ENCODE measurements around the gene SPTBN5. TPM values are rescaled to one million over a fixed set of nuclear protein-coding genes. Genes with fewer than 3 reads are reported as not detected.
A peak's percentile ranks its signal among the peaks of the same experiment; 100 is the strongest.

SPTBN5 gene
- total RNA-seq, 2 donors from 2014 or later: 0.72 to 2.3 TPM

- no peaks in the 10 kb centered on the region for H3K9me3 ChIP-seq
- peaks cover under 1% of the 10 kb centered on the region for H3K4me1 ChIP-seq
- TF ChIP-seq CTCF (IDR thresholded peaks at IDR 0.05): no peak
- intact Hi-C loops (cut with DNase I): no loop called here
- no peaks in the 10 kb centered on the region for H3K36me3 ChIP-seq
- H3K27me3 ChIP-seq: no peaks in the 10 kb centered on the region
- H3K9ac ChIP-seq (ENCODE audit: low read depth in 2 of 2, low read length in 2 of 2): no peak overlapping the region
- H3K27ac ChIP-seq: peak overlapping the region; percentile 65
- H3K4me3 ChIP-seq: no peak overlapping the region
- DNase-seq: no peak
Measured at GRCh38 chr15:41937568-41937923, 43.7 kb upstream of the SPTBN5 start.

DNA sequence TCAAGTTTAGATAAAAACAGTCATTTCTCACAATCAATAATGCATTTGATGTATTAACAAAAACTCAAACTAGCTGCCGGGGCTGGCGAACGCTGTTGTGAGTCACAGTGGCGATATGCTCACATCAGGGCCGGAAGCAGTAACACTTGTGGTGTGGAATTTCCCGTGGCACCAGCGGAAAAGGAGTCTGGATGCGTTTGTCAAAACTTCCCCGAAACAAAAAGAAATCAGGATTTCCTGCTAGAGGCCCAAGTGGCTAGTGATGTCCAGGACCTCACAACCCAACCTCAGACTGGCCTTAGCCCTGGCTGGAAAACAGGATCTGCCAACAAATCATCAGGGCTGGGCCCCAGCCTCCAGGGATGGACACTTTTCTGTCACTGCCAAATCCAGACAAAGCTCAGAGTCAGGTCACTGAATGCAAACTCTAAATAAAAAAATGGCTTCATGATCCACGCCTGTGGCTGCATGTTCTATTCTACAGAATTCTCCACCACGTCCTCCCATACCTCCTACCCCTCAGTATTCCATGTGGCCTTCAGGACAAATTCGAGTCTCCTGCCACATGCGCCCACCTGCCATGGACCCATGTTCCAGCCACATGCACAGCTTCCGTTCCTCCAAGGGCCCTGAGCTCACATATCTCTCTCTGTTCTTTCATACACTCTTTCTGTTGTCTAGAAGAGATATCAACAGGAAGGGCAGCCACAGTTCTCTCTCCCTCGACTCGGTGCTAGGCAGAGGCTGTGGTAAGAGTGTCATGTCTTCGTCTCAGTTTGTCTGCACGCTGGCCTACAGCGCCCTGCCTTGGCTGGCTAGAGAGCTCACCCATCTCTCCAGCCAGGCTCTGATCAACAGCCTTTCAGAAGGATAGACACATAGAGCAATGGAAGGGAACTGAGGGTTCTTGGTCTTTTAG is 43.1 kb upstream of the SPTBN5 start:
- DNase-seq: no peak

DNA sequence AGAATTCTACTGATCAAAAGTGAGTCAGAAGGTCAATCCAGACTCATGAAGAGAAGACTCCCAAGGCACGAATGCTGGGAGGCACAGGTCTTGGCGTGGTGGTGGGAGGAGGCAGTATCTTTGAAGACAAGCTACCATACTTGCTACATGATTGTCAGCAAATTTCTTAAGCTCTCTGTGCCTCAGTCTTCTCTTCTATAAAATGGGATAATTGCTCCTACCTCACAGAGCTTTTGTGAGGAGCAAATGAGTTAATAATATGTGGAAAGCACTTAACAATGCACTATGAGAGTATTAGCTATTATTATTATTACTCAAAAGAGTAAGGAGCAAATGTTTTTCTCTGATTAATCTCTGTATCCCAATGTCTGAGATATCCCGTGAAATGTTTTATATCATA is 42.3 kb upstream of the SPTBN5 start:
- no peak overlapping the region for H3K27ac ChIP-seq
- no peak overlapping the region for H3K9ac ChIP-seq (ENCODE audit: low read depth in 2 of 2, low read length in 2 of 2)
- no peak overlapping the region for H3K4me3 ChIP-seq
- H3K36me3 ChIP-seq: no peaks in the 10 kb centered on the region
- intact Hi-C loops (cut with DNase I): no loop called here
- H3K27me3 ChIP-seq: no peaks in the 10 kb centered on the region
- no peaks in the 10 kb centered on the region for H3K9me3 ChIP-seq
- TF ChIP-seq CTCF (IDR thresholded peaks at IDR 0.05): no peak
- H3K4me1 ChIP-seq: peaks cover 5% of the 10 kb centered on the region
- no peak for DNase-seq

More for the DNA sequence above, 43.1 kb upstream of the SPTBN5 start:
- H3K4me1 ChIP-seq: peaks cover 5% of the 10 kb centered on the region
- intact Hi-C loops (cut with DNase I): no loop called here
- no peak overlapping the region for H3K9ac ChIP-seq (ENCODE audit: low read depth in 2 of 2, low read length in 2 of 2)
- peak overlapping the region; percentile 65 for H3K27ac ChIP-seq
- no peak overlapping the region for H3K4me3 ChIP-seq
- no peaks in the 10 kb centered on the region for H3K27me3 ChIP-seq
- TF ChIP-seq CTCF (IDR thresholded peaks at IDR 0.05): no peak
- H3K36me3 ChIP-seq: no peaks in the 10 kb centered on the region
- no peaks in the 10 kb centered on the region for H3K9me3 ChIP-seq

GRCh38 chr15:41935566-41936020 is 41.7 kb upstream of the SPTBN5 start:
- H3K9me3 ChIP-seq: no peaks in the 10 kb centered on the region
- no peak for TF ChIP-seq CTCF (IDR thresholded peaks at IDR 0.05)
- H3K9ac ChIP-seq (ENCODE audit: low read depth in 2 of 2, low read length in 2 of 2): no peak overlapping the region
- H3K27ac ChIP-seq: no peak overlapping the region
- H3K36me3 ChIP-seq: no peaks in the 10 kb centered on the region
- no peak for DNase-seq
- peaks cover 10% of the 10 kb centered on the region for H3K4me1 ChIP-seq
- no peak overlapping the region for H3K4me3 ChIP-seq
- intact Hi-C loops (cut with DNase I): no loop called here
- H3K27me3 ChIP-seq: no peaks in the 10 kb centered on the region

DNA sequence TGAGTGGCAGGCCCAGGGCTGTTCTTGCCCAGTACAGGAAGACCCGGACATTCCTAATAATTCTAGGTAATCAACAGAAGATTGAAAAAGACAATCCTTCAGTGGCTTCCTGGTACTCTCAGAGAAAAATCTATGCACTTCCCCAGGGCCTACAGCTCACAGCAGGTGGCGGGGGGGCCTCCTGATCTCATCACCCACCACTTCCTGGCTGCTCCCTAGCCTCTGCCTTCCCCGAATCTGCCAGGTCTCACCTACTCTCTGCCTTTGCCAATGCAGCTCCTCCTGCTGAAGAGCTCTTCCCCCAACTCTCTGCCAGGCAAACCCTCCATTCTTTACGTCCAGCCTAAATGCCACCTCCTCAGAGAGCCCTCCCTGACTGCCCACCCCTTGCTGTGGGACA is 41.0 kb upstream of the SPTBN5 start:
- intact Hi-C loops (cut with DNase I): no loop called here
- Histone ChIP-seq H3K9me3 (no peaks in the 10 kb centered on the region), H3K9ac (ENCODE audit: low read depth in 2 of 2, low read length in 2 of 2) (no peak overlapping the region), H3K4me1 (peaks cover 12% of the 10 kb centered on the region), H3K4me3 (no peak overlapping the region), H3K27me3 (no peaks in the 10 kb centered on the region), H3K36me3 (no peaks in the 10 kb centered on the region), H3K27ac (peak overlapping the region; percentile 11)
- DNase-seq: no peak
- TF ChIP-seq CTCF (IDR thresholded peaks at IDR 0.05): no peak
